Natural killer cell (primary cell): ENCODE measurements around the gene MTUS2. TPM values are rescaled to one million over a fixed set of nuclear protein-coding genes. Genes with fewer than 3 reads are reported as not detected.
A peak's percentile ranks its signal among the peaks of the same experiment; 100 is the strongest.

ENCODE experiments used
- ATAC-seq, 3 donors: fragments of 150-1000 bp in 2 of 3; fragments of 200-7000 bp in 1 of 3; cut with Tn5 transposase; 1 replicate in 1 of 3; 2 replicates in 2 of 3; pipeline ENCODE4 v1.10.0; 2021; ENCODE audit warnings: mild to moderate bottlenecking in 2 of 3, moderate library complexity in 2 of 3
- DNase-seq, 2 donors: peaks; one replicate each; pipeline versions ENCODE4 v3.0.0 to v3.0.0-alpha.2; 2013 to 2021; ENCODE audit warnings: mixed read lengths in 1 of 2
- H3K27ac ChIP-seq: one replicate; pipeline ENCODE4 v1.5.1; 2013; ENCODE audit warnings: mild to moderate bottlenecking, low read length
- H3K27me3 ChIP-seq: one replicate; pipeline ENCODE4 v1.6.1; 2013; ENCODE audit warnings: low read length; ENCODE audit not compliant: control insufficient read depth, insufficient read depth
- H3K36me3 ChIP-seq: one replicate; pipeline ENCODE4 v1.6.1; 2013; ENCODE audit warnings: low read length; ENCODE audit not compliant: control insufficient read depth, insufficient read depth
- H3K4me1 ChIP-seq: one replicate; pipeline ENCODE4 v1.6.1; 2013; ENCODE audit warnings: low read length; ENCODE audit not compliant: control insufficient read depth, insufficient read depth
- H3K4me3 ChIP-seq: one replicate; pipeline ENCODE4 v1.5.1; 2013; ENCODE audit warnings: low read length
- H3K9me3 ChIP-seq: one replicate; pipeline ENCODE4 v1.6.1; 2013; ENCODE audit warnings: low read length; ENCODE audit not compliant: control insufficient read depth, insufficient read depth
- H3K27ac Mint-ChIP-seq, 2 donors: one replicate each; pipeline ENCODE4 v1.8.0; 2022; ENCODE audit warnings: mild to moderate bottlenecking in 2 of 2, mixed read lengths in 2 of 2, moderate library complexity in 1 of 2
- H3K27me3 Mint-ChIP-seq, 2 donors: one replicate each; pipeline ENCODE4 v1.8.0; 2022; ENCODE audit warnings: low read depth in 2 of 2, mixed read lengths in 2 of 2
- H3K36me3 Mint-ChIP-seq: one replicate; pipeline ENCODE4 v1.8.0; 2022; ENCODE audit warnings: mixed read lengths
- H3K4me1 Mint-ChIP-seq, 2 donors: one replicate each; pipeline ENCODE4 v1.8.0; 2022; ENCODE audit warnings: mixed read lengths in 2 of 2
- H3K4me3 Mint-ChIP-seq: one replicate; pipeline ENCODE4 v1.8.0; 2022; ENCODE audit warnings: mild to moderate bottlenecking, moderate library complexity, mixed read lengths
- H3K9me3 Mint-ChIP-seq, 2 donors: one replicate each; pipeline ENCODE4 v1.8.0; 2022; ENCODE audit warnings: mixed read lengths in 2 of 2
- WGBS: methylation state at CpG from one replicate; pipeline ENCODE4 v1.1.7; 2013; ENCODE audit warnings: missing lambda C conversion rate; ENCODE audit not compliant: insufficient coverage; 5-methylcytosine and 5-hydroxymethylcytosine counted together
- intact Hi-C: fragments of 100-400 bp; cut with micrococcal nuclease; formaldehyde crosslinking; loops from one replicate; pipeline ENCODE4 v1.14.2; 2022
- total RNA-seq, 4 donors: library from RNA; stranded (reverse); fragments of 120-200 nt in 1 of 4; gene quantifications; one replicate each; pipeline versions ENCODE4 v1.2.3 to v1.2.4, GENCODE V29; 2013 to 2022
- TF ChIP-seq, protein P1 (sequence below): fragments of 200-600 bp; IDR thresholded peaks from one replicate; pipeline ENCODE4 v1.8.0; 2022; ENCODE audit warnings: antibody characterized with exemption

MTUS2 gene
- total RNA-seq, 3 donors from 2014 or later (not counting 1 experiment from before 2014, with no cell fraction given) = not detected

DNA sequence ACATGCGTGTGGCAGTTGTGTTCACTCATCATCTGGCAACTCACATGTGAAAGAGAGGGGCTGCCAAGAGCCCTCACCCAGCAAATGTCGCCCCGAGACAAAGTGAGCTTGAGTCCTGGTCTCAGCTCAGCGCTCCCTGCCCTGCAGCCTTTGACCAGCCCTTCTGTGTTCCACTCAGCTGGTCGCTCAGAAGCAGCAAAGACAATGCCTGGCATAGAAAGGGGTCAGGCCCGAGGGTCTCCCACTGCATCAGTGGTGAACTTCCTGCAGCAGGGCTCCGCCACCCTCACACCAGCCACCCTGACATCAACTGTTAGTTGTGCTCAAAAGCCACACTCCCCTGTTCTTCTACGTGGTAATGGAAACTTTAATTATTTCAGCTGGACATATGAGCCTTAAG is 707.4 kb downstream of the MTUS2 start:
- Mint-ChIP-seq H3K4me3 (no peak overlapping the region), H3K27me3 (no peaks in the 10 kb centered on the region), H3K4me1 (peaks cover 20 to 26% of the 10 kb centered on the region in 2 donors), H3K36me3 (no peaks in the 10 kb centered on the region), H3K9me3 (no peaks in the 10 kb centered on the region), H3K27ac (no peak overlapping the region)
- Histone ChIP-seq H3K9me3 (no peaks in the 10 kb centered on the region), H3K36me3 (peaks cover 20% of the 10 kb centered on the region), H3K27me3 (no peaks in the 10 kb centered on the region), H3K27ac (no peak overlapping the region), H3K4me3 (no peak overlapping the region), H3K4me1 (peaks cover 17% of the 10 kb centered on the region)
- TF ChIP-seq, protein P1, sequence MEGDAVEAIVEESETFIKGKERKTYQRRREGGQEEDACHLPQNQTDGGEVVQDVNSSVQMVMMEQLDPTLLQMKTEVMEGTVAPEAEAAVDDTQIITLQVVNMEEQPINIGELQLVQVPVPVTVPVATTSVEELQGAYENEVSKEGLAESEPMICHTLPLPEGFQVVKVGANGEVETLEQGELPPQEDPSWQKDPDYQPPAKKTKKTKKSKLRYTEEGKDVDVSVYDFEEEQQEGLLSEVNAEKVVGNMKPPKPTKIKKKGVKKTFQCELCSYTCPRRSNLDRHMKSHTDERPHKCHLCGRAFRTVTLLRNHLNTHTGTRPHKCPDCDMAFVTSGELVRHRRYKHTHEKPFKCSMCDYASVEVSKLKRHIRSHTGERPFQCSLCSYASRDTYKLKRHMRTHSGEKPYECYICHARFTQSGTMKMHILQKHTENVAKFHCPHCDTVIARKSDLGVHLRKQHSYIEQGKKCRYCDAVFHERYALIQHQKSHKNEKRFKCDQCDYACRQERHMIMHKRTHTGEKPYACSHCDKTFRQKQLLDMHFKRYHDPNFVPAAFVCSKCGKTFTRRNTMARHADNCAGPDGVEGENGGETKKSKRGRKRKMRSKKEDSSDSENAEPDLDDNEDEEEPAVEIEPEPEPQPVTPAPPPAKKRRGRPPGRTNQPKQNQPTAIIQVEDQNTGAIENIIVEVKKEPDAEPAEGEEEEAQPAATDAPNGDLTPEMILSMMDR = no peak
- 83% methylated on average over 8 of the region's 8 CpGs for WGBS
- intact Hi-C loops = no loop called here
- no peak for ATAC-seq
- DNase-seq = no peak

DNA sequence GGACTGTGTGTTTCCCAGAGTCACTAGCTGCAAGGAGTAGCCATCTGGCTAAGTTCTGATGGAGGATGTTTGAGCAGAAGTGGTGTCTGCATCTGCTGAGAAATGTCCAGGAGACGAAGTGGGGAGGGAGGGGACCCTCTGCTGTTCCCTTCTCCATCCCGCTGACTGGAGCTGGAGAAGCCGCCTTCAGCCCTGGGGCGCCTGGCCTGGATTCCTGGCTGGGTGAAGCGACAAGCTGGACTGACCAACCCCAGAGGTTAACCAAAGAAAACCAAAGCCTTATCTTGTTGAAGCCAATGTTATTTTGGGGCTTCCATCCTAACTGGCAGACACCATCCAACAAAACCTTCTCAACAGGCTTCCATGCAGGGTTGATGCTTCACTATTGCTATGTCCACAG is 707.8 kb downstream of the MTUS2 start:
- Mint-ChIP-seq H3K27me3 (no peaks in the 10 kb centered on the region), H3K9me3 (no peaks in the 10 kb centered on the region), H3K27ac (no peak overlapping the region), H3K4me1 (peaks cover 20 to 30% of the 10 kb centered on the region in 2 donors), H3K4me3 (no peak overlapping the region), H3K36me3 (no peaks in the 10 kb centered on the region)
- peaks cover 20% of the 10 kb centered on the region for H3K36me3 ChIP-seq
- TF ChIP-seq, protein P1 = no peak
- H3K9me3 ChIP-seq = no peaks in the 10 kb centered on the region
- no peak for ATAC-seq
- no peaks in the 10 kb centered on the region for H3K27me3 ChIP-seq
- H3K4me1 ChIP-seq = peaks cover 17% of the 10 kb centered on the region
- WGBS = 94% methylated on average over 5 of the region's 5 CpGs
- DNase-seq = no peak
- H3K4me3 ChIP-seq = no peak overlapping the region
- H3K27ac ChIP-seq = no peak overlapping the region
- intact Hi-C loops = no loop called here

DNA sequence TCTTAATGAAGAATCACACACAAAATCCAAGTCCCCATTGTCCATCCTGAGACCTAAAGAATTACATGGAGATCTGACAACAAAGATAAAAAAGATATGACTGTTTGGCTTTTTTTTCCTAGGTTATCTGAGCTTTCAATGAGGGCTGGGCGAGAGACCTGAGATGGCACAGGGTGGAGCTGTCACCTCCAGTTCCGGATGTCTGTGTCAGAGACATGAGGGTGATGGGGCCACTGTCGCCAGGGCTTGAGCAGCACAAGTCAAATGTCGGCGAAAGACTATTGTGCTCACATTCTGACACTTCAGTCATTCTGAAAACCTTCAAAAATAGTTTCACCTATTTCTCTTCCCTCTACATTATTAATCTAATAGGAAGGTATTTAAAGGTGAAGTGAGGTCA is 709.6 kb downstream of the MTUS2 start:
- no peaks in the 10 kb centered on the region for H3K27me3 Mint-ChIP-seq
- TF ChIP-seq, protein P1 = no peak
- H3K27ac ChIP-seq = peak overlapping the region; percentile 36

DNA sequence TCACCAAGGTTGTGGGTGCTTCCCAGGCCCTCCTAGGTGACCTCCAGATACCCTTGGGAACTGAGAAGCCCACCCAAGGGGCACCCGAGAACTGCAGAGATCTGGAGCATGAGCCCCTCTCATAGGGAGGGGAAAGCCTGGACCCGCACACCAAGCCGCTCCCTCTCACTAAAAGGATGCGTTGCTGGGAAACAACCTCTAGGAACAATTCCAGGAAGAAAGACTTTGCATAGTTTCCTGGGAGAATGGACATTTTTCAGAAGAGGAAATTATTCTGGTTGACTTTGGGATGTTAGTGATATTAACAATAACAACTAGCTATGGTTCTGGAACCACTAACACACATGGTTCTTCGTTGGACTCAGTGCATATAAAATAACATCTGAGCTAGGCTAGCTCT is 710.8 kb downstream of the MTUS2 start:
- Histone ChIP-seq H3K9me3 (no peaks in the 10 kb centered on the region), H3K27me3 (no peaks in the 10 kb centered on the region), H3K4me1 (peaks cover 17% of the 10 kb centered on the region), H3K4me3 (no peak overlapping the region), H3K36me3 (peaks cover 16% of the 10 kb centered on the region), H3K27ac (no peak overlapping the region)
- TF ChIP-seq, protein P1 = no peak
- intact Hi-C loops = no loop called here
- peak overlapping the region; percentile 86 to 88 for H3K27ac Mint-ChIP-seq
- H3K9me3 Mint-ChIP-seq = no peaks in the 10 kb centered on the region
- ATAC-seq (no peak), DNase-seq (no peak)
- peaks cover 20 to 32% of the 10 kb centered on the region in 2 donors for H3K4me1 Mint-ChIP-seq
- WGBS = 93% methylated on average over 5 of the region's 5 CpGs
- H3K27me3 Mint-ChIP-seq = no peaks in the 10 kb centered on the region
- peaks cover under 1% of the 10 kb centered on the region for H3K36me3 Mint-ChIP-seq
- no peak overlapping the region for H3K4me3 Mint-ChIP-seq

More for the DNA sequence above, 709.6 kb downstream of the MTUS2 start:
- H3K4me3 Mint-ChIP-seq = peak overlapping the region; percentile 59
- no peak overlapping the region for H3K4me3 ChIP-seq
- no peaks in the 10 kb centered on the region for H3K9me3 Mint-ChIP-seq
- H3K36me3 ChIP-seq = peaks cover 16% of the 10 kb centered on the region
- intact Hi-C loops = no loop called here
- H3K27me3 ChIP-seq = no peaks in the 10 kb centered on the region
- 90% methylated on average over 3 of the region's 5 CpGs for WGBS
- ATAC-seq (peak; percentile 86 to 95 (median 94)), DNase-seq (peak in 1 of 2 donors; percentile 64)
- no peaks in the 10 kb centered on the region for H3K36me3 Mint-ChIP-seq
- H3K4me1 Mint-ChIP-seq = peaks cover 20 to 30% of the 10 kb centered on the region in 2 donors
- no peaks in the 10 kb centered on the region for H3K9me3 ChIP-seq
- peak overlapping the region; percentile 86 to 88 for H3K27ac Mint-ChIP-seq
- H3K4me1 ChIP-seq = peaks cover 17% of the 10 kb centered on the region
